ENCODE data around the gene VPS37D. TPM values are rescaled to one million over a fixed set of nuclear protein-coding genes. Genes with fewer than 3 reads are reported as not detected.

Gene VPS37D
- polyA plus RNA-seq, 3 donors = not detected

- H3K4me3 ChIP-seq (replicated peaks in 1 of 3; ENCODE audit: low read depth in 2 of 3, low read length in 3 of 3) = no peak overlapping the region
- peaks cover 6 to 9% of the 10 kb centered on the region in 2 donors for H3K4me1 ChIP-seq (ENCODE audit: control insufficient read depth in 1 of 2, insufficient read depth in 2 of 2, low read length in 2 of 2)
- H2AFZ ChIP-seq (ENCODE audit: insufficient read depth, low read depth, low read length, poor library complexity, severe bottlenecking) = no peak overlapping the region
- intact Hi-C loops (cut with micrococcal nuclease) = no loop called here
- 70% methylated on average over 10 of the region's 23 CpGs for WGBS (ENCODE audit: insufficient coverage)
- H4K20me1 ChIP-seq (ENCODE audit: insufficient read depth, low read length) = no peaks in the 10 kb centered on the region
- H3K27ac ChIP-seq (ENCODE audit: low read depth in 1 of 2, low read length in 2 of 2) = no peak overlapping the region
- peaks cover 0 to 3% of the 10 kb centered on the region in 2 donors for H3K9me3 ChIP-seq (replicated peaks in 1 of 2; ENCODE audit: control insufficient read depth in 1 of 2, insufficient read depth in 1 of 2, low read length in 2 of 2)
- TF ChIP-seq CTCF (IDR thresholded peaks at IDR 0.05) = no peak
- Mint-ChIP-seq H3K9me3 (peaks cover 0 to 26% (median 5%) of the 10 kb centered on the region in 7 donors), H3K36me3 (peaks cover 3 to 5% of the 10 kb centered on the region in 2 donors), H3K27ac (no peak overlapping the region), H3K27me3 (ENCODE audit: low read depth in 3 of 3) (peaks cover 66 to 86% (median 83%) of the 10 kb centered on the region in 3 donors), H3K4me3 (peak overlapping the region in 1 of 2 donors; percentile 72), H3K4me1 (peaks cover 27% of the 10 kb centered on the region)
- DNase-seq = no peak
- no peak overlapping the region for H3K4me2 ChIP-seq (replicated peaks; ENCODE audit: extremely low read depth, low read length, poor library complexity, severe bottlenecking)
- no peaks in the 10 kb centered on the region for H3K36me3 ChIP-seq (replicated peaks in 1 of 2; ENCODE audit: control insufficient read depth in 1 of 2, insufficient read depth in 2 of 2, low read length in 2 of 2)
- peaks cover 6 to 72% of the 10 kb centered on the region in 2 donors for H3K27me3 ChIP-seq (ENCODE audit: control insufficient read depth in 2 of 2, insufficient read depth in 2 of 2, low read length in 2 of 2)
- no peak overlapping the region for H3K9ac ChIP-seq (ENCODE audit: insufficient read depth, low read length, poor library complexity, severe bottlenecking)
- no peaks in the 10 kb centered on the region for H3K79me2 ChIP-seq (ENCODE audit: insufficient read depth, low read length)
These were observed 37.3 kb downstream of the VPS37D start for GRCh38 chr7:73704640-73705550.

GRCh38 chr7:73705551-73705920 is 37.9 kb downstream of the VPS37D start:
- Histone ChIP-seq H3K79me2 (ENCODE audit: insufficient read depth, low read length) (no peaks in the 10 kb centered on the region), H3K27me3 (ENCODE audit: control insufficient read depth in 2 of 2, insufficient read depth in 2 of 2, low read length in 2 of 2) (peaks cover 6 to 78% of the 10 kb centered on the region in 2 donors), H3K9ac (ENCODE audit: insufficient read depth, low read length, poor library complexity, severe bottlenecking) (no peak overlapping the region), H3K4me3 (replicated peaks in 1 of 3; ENCODE audit: low read depth in 2 of 3, low read length in 3 of 3) (no peak overlapping the region), H3K4me1 (ENCODE audit: control insufficient read depth in 1 of 2, insufficient read depth in 2 of 2, low read length in 2 of 2) (peaks cover 6 to 9% of the 10 kb centered on the region in 2 donors), H2AFZ (ENCODE audit: insufficient read depth, low read depth, low read length, poor library complexity, severe bottlenecking) (no peak overlapping the region), H3K4me2 (replicated peaks; ENCODE audit: extremely low read depth, low read length, poor library complexity, severe bottlenecking) (no peak overlapping the region), H3K27ac (ENCODE audit: low read depth in 1 of 2, low read length in 2 of 2) (no peak overlapping the region), H3K36me3 (replicated peaks in 1 of 2; ENCODE audit: control insufficient read depth in 1 of 2, insufficient read depth in 2 of 2, low read length in 2 of 2) (no peaks in the 10 kb centered on the region), H3K9me3 (replicated peaks in 1 of 2; ENCODE audit: control insufficient read depth in 1 of 2, insufficient read depth in 1 of 2, low read length in 2 of 2) (peaks cover 0 to 3% of the 10 kb centered on the region in 2 donors), H4K20me1 (ENCODE audit: insufficient read depth, low read length) (no peaks in the 10 kb centered on the region)
- peaks cover 0 to 26% (median 5%) of the 10 kb centered on the region in 7 donors for H3K9me3 Mint-ChIP-seq
- intact Hi-C loops (cut with micrococcal nuclease) = no loop called here
- WGBS (ENCODE audit: insufficient coverage) = 96% methylated on average over 6 of the region's 10 CpGs
- peaks cover 3 to 5% of the 10 kb centered on the region in 2 donors for H3K36me3 Mint-ChIP-seq
- H3K27ac Mint-ChIP-seq = no peak overlapping the region
- H3K4me3 Mint-ChIP-seq = peak overlapping the region in 1 of 2 donors; percentile 72
- no peak for TF ChIP-seq CTCF (IDR thresholded peaks at IDR 0.05)
- no peak for DNase-seq
- peaks cover 27% of the 10 kb centered on the region for H3K4me1 Mint-ChIP-seq
- H3K27me3 Mint-ChIP-seq (ENCODE audit: low read depth in 3 of 3) = peaks cover 69 to 89% (median 88%) of the 10 kb centered on the region in 3 donors

Data from CD14-positive monocyte (primary cell).